ENCODE data around the gene SCT.

SCT gene

DNA sequence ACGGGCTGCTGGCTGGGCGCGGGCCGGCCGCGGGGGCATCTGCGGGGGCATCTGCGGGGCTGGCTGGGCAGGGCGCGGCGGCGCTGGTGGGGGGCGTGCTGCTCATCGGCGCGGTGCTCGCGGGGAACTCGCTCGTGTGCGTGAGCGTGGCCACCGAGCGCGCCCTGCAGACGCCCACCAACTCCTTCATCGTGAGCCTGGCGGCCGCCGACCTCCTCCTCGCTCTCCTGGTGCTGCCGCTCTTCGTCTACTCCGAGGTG is 10.3 kb upstream of the SCT start (continued):
- no peak for TF ChIP-seq YY1 (tag by site-specific recombination; IDR thresholded peaks at IDR 0.05)
- no peak for TF ChIP-seq ZBTB48 (tag by site-specific recombination; IDR thresholded peaks at IDR 0.05)
- no peak for TF ChIP-seq ZSCAN4 (tag by site-specific recombination; IDR thresholded peaks at IDR 0.05)
- TF ChIP-seq ZNF664 (tag by site-specific recombination; IDR thresholded peaks at IDR 0.05), result no peak
- TF ChIP-seq, protein P1, sequence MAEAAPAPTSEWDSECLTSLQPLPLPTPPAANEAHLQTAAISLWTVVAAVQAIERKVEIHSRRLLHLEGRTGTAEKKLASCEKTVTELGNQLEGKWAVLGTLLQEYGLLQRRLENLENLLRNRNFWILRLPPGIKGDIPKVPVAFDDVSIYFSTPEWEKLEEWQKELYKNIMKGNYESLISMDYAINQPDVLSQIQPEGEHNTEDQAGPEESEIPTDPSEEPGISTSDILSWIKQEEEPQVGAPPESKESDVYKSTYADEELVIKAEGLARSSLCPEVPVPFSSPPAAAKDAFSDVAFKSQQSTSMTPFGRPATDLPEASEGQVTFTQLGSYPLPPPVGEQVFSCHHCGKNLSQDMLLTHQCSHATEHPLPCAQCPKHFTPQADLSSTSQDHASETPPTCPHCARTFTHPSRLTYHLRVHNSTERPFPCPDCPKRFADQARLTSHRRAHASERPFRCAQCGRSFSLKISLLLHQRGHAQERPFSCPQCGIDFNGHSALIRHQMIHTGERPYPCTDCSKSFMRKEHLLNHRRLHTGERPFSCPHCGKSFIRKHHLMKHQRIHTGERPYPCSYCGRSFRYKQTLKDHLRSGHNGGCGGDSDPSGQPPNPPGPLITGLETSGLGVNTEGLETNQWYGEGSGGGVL (tag by site-specific recombination; IDR thresholded peaks at IDR 0.05), result no peak
- TF ChIP-seq ZNF23 (tag by site-specific recombination; IDR thresholded peaks at IDR 0.05; ENCODE audit: borderline replicate concordance), result no peak

DNA sequence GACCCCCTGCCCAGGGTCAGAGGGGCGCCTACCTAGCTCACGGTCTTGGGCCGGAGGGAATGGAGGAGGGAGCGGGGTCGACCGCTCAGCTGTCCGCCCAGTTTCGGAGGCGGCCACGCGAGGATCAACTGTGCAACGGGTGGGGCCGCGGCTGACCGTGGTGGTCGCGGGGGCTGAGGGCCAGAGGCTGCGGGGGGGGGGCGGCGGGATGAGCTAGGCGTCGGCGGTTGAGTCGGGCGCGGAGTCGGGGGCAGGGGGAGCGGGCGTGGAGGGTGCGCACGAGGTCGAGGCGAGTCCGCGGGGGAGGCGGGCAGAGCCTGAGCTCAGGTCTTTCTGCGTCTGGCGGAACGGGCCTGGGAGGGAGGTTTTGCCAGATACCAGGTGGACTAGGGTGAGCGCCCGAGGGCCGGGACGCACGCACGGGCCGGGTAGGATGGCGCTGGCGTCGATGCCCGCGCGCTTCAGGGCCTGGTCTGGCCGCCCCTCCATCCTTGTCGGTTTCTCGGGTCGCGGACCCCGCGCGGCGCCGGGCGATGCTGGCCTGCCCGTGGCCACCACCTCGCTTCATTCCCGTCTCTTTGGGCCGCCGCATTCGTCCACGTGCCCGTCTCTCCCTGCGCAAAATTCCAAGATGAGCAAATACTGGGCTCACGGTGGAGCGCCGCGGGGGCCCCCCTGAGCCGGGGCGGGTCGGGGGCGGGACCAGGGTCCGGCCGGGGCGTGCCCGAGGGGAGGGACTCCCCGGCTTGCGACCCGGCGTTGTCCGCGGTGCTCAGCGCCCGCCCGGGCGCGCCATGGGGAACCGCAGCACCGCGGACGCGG is 9.7 kb upstream of the SCT start, which contains the start of gene DRD4:
DRD4 (plus strand) TSS at position 759 of the 822 bp plus-strand sequence; CDS start at position 795, 36 bp downstream.
- POLR2A ChIA-PET, result no interaction called here
- Histone ChIP-seq H3K9me3 (ENCODE audit: control insufficient read depth, insufficient read depth, low read depth, low read length) (no peaks in the 10 kb centered on the region), H3K4me3 (ENCODE audit: low read depth, low read length) (no peak within 1 kb of the TSS), H3K27ac (ENCODE audit: extremely low read depth, low read depth, low read length) (no peak within 1 kb of the TSS), H3K36me3 (ENCODE audit: control insufficient read depth in 2 of 2, insufficient read depth in 1 of 2, low read length in 2 of 2) (peaks cover 0 to 22% of the 10 kb centered on the region in 2 experiments; a peak in 2 of 3 replicates), H3K4me1 (ENCODE audit: control insufficient read depth, insufficient read depth, low read length) (no peaks in the 10 kb centered on the region)
- CTCF ChIA-PET, result interaction anchor here (0.6 kb wide), 1 partner anchor 189 kb away, joined by 3 read pairs; no protein-coding TSS in a partner anchor
- TF ChIP-seq KLF16 (tag by site-specific recombination; IDR thresholded peaks at IDR 0.05), result no peak
- no peak for TF ChIP-seq KLF10 (tag by site-specific recombination; IDR thresholded peaks at IDR 0.05)
- no peak for TF ChIP-seq ZNF785 (tag by site-specific recombination; IDR thresholded peaks at IDR 0.05)

- ChIA-PET POLR2A (no interaction called here), CTCF (interaction anchor here (0.6 kb wide), 1 partner anchor 188 kb away, joined by 3 read pairs; no protein-coding TSS in a partner anchor)
- Histone ChIP-seq H3K4me3 (ENCODE audit: low read depth, low read length) (no peak overlapping the region), H3K27ac (ENCODE audit: extremely low read depth, low read depth, low read length) (no peak overlapping the region), H3K4me1 (ENCODE audit: control insufficient read depth, insufficient read depth, low read length) (no peaks in the 10 kb centered on the region), H3K36me3 (ENCODE audit: control insufficient read depth in 2 of 2, insufficient read depth in 1 of 2, low read length in 2 of 2) (peaks cover 0 to 16% of the 10 kb centered on the region in 2 experiments; a peak in 2 of 3 replicates), H3K9me3 (ENCODE audit: control insufficient read depth, insufficient read depth, low read depth, low read length) (no peaks in the 10 kb centered on the region)
- no peak for TF ChIP-seq ZNF426 (tag by site-specific recombination; IDR thresholded peaks at IDR 0.05)
- no peak for TF ChIP-seq ZNF341 (tag by site-specific recombination; IDR thresholded peaks at IDR 0.05; ENCODE audit: low read depth)
- TF ChIP-seq ZNF48 (tag by site-specific recombination; IDR thresholded peaks at IDR 0.05), result no peak
- no peak for TF ChIP-seq ZNF140 (tag by site-specific recombination; IDR thresholded peaks at IDR 0.05)
Measured at GRCh38 chr11:635945-636510, 9.0 kb upstream of the SCT start.

DNA sequence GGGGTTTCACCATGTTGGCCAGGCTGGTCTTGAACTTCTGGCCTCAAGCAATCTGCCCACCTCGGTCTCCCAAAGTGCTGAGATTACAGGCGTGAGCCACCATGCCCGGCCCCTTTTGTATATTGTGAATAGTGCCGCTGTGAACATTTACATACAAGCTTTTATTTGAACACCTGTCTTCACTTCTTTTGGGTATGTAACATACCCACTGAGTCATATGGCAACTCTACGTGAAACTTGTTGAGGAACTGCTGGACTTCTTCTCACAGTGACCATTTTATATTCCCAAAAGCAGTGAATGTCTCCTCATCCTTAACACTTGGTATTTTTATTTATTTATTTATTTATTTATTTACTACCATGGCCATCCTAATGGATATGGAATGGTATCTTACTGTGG is 3.9 kb upstream of the SCT start:
- Histone ChIP-seq H3K4me3 (ENCODE audit: low read depth, low read length) (no peak overlapping the region), H3K9me3 (ENCODE audit: control insufficient read depth, insufficient read depth, low read depth, low read length) (no peaks in the 10 kb centered on the region), H3K36me3 (ENCODE audit: control insufficient read depth in 2 of 2, insufficient read depth in 1 of 2, low read length in 2 of 2) (no peaks in the 10 kb centered on the region; a peak in 1 of 3 replicates), H3K4me1 (ENCODE audit: control insufficient read depth, insufficient read depth, low read length) (no peaks in the 10 kb centered on the region), H3K27ac (ENCODE audit: extremely low read depth, low read depth, low read length) (no peak overlapping the region)
- CTCF ChIA-PET, result interaction anchor here (0.7 kb wide), 1 partner anchor 78 kb away, joined by 3 read pairs; no protein-coding TSS in a partner anchor
- POLR2A ChIA-PET, result no interaction called here
- TF ChIP-seq RBAK (tag by site-specific recombination; IDR thresholded peaks at IDR 0.05) (no peak), INSM2 (tag by site-specific recombination; IDR thresholded peaks at IDR 0.05) (no peak), ZNF266 (tag by site-specific recombination; IDR thresholded peaks at IDR 0.05; ENCODE audit: low read depth) (no peak), SP2 (tag by site-specific recombination; IDR thresholded peaks at IDR 0.05) (no peak), ZNF292 (tag by site-specific recombination; IDR thresholded peaks at IDR 0.05; ENCODE audit: borderline replicate concordance, low read depth) (no peak), ZBTB20 (tag by site-specific recombination; IDR thresholded peaks at IDR 0.05) (no peak), ZNF23 (tag by site-specific recombination; IDR thresholded peaks at IDR 0.05; ENCODE audit: borderline replicate concordance) (no peak), ZNF510 (tag by site-specific recombination; IDR thresholded peaks at IDR 0.05; ENCODE audit: insufficient replicate concordance) (no peak), KLF16 (tag by site-specific recombination; IDR thresholded peaks at IDR 0.05) (no peak)
- TF ChIP-seq, protein P2, sequence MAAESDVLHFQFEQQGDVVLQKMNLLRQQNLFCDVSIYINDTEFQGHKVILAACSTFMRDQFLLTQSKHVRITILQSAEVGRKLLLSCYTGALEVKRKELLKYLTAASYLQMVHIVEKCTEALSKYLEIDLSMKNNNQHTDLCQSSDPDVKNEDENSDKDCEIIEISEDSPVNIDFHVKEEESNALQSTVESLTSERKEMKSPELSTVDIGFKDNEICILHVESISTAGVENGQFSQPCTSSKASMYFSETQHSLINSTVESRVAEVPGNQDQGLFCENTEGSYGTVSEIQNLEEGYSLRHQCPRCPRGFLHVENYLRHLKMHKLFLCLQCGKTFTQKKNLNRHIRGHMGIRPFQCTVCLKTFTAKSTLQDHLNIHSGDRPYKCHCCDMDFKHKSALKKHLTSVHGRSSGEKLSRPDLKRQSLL (tag by site-specific recombination; IDR thresholded peaks at IDR 0.05), result no peak
- TF ChIP-seq, protein P3, sequence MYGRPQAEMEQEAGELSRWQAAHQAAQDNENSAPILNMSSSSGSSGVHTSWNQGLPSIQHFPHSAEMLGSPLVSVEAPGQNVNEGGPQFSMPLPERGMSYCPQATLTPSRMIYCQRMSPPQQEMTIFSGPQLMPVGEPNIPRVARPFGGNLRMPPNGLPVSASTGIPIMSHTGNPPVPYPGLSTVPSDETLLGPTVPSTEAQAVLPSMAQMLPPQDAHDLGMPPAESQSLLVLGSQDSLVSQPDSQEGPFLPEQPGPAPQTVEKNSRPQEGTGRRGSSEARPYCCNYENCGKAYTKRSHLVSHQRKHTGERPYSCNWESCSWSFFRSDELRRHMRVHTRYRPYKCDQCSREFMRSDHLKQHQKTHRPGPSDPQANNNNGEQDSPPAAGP (tag by site-specific recombination; IDR thresholded peaks at IDR 0.05), result no peak
